GM20000 (cell line): Measurements from ENCODE around the gene ROCK1.

Source experiments
- DNase-seq: peaks from one replicate; pipeline ENCODE4 v3.0.0; 2012; ENCODE audit warnings: low spot score
- CTCF ChIP-seq: IDR thresholded peaks from 2 replicates; pipeline ENCODE4 v1.5.1; 2012; ENCODE audit warnings: mild to moderate bottlenecking, control low read depth; ENCODE audit errors: extremely low read depth, missing control alignments

The ROCK1 gene

DNA sequence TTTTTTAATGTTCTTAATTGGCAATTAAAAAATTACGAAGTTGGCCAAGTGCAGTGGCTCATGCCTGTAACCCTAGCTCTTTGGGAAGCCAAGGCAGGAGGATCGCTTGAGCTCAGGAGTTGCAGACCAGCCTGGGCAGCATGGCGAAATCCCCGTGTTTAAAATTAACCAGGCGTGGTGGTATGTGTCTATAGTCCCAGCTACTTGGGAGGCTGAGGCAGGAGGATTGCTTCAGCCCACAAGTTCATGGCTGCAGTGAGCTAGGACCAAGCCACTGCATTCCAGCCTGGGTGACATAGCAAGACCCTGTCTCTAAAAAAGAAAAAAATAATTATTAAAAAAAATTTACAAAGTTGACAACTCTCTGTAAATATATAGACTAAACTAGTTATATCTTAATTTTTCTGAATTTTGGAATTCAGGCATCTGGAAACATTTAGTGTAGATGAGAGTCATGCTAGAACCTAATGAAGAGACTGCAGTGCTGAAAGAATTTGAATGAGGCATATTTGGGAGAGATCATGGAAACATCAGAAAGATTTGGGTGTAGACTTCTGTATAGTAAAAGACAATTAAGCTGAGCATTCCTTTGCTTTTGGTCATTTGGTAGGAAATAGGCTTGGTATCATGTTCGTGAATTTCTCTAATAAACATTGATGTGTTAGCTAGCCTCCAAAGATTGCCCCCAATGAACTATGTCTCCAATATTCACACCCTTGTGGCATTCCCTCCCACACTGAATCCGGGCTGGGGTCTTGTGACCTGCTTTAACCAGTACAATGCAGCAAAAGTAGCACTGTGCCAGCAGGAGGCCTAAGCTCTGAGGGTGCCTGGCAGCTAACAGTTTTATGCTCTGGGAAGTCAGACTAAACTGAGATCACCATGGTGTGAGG is 4.2 kb upstream of the ROCK1 start:
- TF ChIP-seq CTCF: no peak
- DNase-seq: no peak

- TF ChIP-seq CTCF: no peak
- no peak for DNase-seq
Measured at GRCh38 chr18:21112543-21113105, 1.0 kb upstream of the ROCK1 start.

DNA sequence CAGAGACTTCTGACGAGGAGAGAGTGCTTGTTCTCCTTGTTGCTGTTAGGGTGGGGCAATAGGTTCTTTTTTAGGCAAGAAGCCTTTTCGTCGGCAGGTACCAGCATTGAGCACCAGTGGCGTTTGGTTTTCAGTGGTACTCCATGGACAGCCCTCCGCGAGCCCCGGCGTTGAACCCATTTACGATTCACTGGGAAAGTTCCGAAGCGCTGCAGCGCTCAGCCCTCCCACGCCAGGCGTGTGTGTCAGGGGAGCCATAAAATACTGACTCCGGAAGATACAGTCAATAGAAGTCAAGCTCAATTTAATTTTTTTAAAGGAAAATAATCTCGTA is 494 bp upstream of the ROCK1 start:
- no peak for TF ChIP-seq CTCF
- no peak for DNase-seq

- no peak for TF ChIP-seq CTCF
- DNase-seq: peak; percentile 36
Measured at GRCh38 chr18:21110713-21111345, 784 bp downstream of the ROCK1 start.

DNA sequence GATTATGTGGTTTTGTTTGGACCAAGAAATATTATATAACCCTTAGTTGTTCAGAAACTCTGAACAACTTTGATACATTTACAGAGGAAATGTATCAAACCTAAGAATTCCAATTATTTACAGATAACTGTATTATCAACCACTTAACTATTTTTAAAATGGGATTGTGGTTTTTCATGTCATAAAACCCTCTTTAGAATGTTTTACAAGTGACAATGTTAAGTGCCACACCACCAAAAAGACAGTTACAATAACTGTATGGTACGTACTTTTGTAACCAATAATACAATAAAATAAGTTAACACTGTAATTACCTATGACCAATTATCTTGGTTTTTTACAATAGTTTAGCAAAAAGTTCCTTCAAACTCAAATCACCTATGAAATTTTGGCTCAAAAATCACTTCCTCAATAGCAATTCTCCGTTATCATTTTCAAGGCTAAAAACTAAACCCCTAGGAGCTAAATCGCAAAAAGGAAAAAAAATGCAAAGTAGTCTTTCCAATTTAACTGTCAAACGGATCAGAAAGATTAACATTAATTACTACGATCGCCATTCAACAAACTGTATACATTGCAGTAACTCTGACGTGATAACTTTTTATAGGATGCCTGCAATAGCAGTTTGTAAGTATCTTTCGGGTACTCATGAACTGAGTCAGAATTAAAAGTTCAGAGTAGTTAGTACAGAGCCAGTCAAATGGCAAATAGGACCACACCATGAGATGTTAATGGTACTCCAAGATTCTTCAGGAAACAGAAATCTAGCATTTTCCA is 1.5 kb downstream of the ROCK1 start:
- no peak for TF ChIP-seq CTCF
- DNase-seq: no peak

- no peak for DNase-seq
- no peak for TF ChIP-seq CTCF
Measured at GRCh38 chr18:21105936-21106335, 5.7 kb downstream of the ROCK1 start.
